T-helper 2 cell treated with Interferon-gamma antibody and Interleukin-4, amounts not matched to agents 5 μg/mL and 100 μg/mL, for 36 hours (primary cell): ENCODE measurements around the gene NDRG4.
A peak's percentile ranks its signal among the peaks of the same experiment; 100 is the strongest.

Experiments
- DNase-seq: peaks from one replicate; pipeline ENCODE4 v3.0.0; 2021; ENCODE audit warnings: low spot score
- H3K27ac Mint-ChIP-seq: one replicate; pipeline ENCODE4 v1.8.0; 2021; ENCODE audit warnings: mild to moderate bottlenecking, mixed read lengths
- H3K27me3 Mint-ChIP-seq: one replicate; pipeline ENCODE4 v1.8.0; 2021; ENCODE audit warnings: low read depth, mixed read lengths
- H3K36me3 Mint-ChIP-seq: one replicate; pipeline ENCODE4 v1.8.0; 2021; ENCODE audit warnings: low read depth, mixed read lengths
- H3K4me1 Mint-ChIP-seq: one replicate; pipeline ENCODE4 v1.8.0; 2021; ENCODE audit warnings: low read depth, mixed read lengths
- H3K4me3 Mint-ChIP-seq: one replicate; pipeline ENCODE4 v1.8.0; 2022; ENCODE audit warnings: mild to moderate bottlenecking, moderate library complexity, mixed read lengths
- H3K9me3 Mint-ChIP-seq: one replicate; pipeline ENCODE4 v1.8.0; 2021; ENCODE audit warnings: mixed read lengths

Gene NDRG4, protein sequence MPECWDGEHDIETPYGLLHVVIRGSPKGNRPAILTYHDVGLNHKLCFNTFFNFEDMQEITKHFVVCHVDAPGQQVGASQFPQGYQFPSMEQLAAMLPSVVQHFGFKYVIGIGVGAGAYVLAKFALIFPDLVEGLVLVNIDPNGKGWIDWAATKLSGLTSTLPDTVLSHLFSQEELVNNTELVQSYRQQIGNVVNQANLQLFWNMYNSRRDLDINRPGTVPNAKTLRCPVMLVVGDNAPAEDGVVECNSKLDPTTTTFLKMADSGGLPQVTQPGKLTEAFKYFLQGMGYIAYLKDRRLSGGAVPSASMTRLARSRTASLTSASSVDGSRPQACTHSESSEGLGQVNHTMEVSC

GRCh38 chr16:58499615-58500351 lies at the start of gene NDRG4:
NDRG4 (plus strand) TSS chr16:58500143; CDS start chr16:58500249, 106 bp downstream.
- Mint-ChIP-seq H3K4me3 (peak within 1 kb of the TSS; percentile 74), H3K4me1 (peaks cover 9% of the 10 kb centered on the region), H3K36me3 (no peaks in the 10 kb centered on the region), H3K9me3 (no peaks in the 10 kb centered on the region), H3K27ac (no peak within 1 kb of the TSS), H3K27me3 (peaks cover 2% of the 10 kb centered on the region)
- peak; percentile 26 for DNase-seq

GRCh38 chr16:58450590-58450989 lies 49.4 kb upstream of the NDRG4 start:
- H3K9me3 Mint-ChIP-seq = no peaks in the 10 kb centered on the region
- no peaks in the 10 kb centered on the region for H3K36me3 Mint-ChIP-seq
- peaks cover 13% of the 10 kb centered on the region for H3K27me3 Mint-ChIP-seq
- H3K4me3 Mint-ChIP-seq = no peak overlapping the region
- DNase-seq = no peak
- no peak overlapping the region for H3K27ac Mint-ChIP-seq
- H3K4me1 Mint-ChIP-seq = peaks cover 3% of the 10 kb centered on the region

DNA sequence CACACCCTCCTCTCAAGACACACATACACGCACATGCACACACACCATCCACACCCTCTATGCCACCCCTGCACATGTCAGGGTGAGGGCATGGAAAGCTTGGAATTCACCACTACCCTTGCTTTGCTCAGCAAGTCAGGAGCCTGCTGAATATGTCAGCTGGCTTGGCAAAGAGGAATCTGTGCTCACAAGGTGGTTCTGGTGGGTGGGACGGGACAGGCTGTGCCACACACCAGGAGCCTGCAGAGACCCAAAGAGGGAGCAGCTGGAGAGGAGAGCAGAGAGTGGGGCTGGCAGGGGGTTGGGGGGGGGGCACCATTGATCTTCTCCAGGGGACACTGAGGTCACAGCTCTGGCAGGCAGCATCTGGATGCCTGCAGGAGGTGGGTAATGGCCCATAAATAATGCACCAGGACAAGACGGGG lies 48.7 kb upstream of the NDRG4 start:
- Mint-ChIP-seq H3K36me3 (no peaks in the 10 kb centered on the region), H3K27me3 (peaks cover 13% of the 10 kb centered on the region), H3K4me3 (no peak overlapping the region), H3K9me3 (no peaks in the 10 kb centered on the region), H3K27ac (no peak overlapping the region), H3K4me1 (peaks cover 3% of the 10 kb centered on the region)
- no peak for DNase-seq

DNA sequence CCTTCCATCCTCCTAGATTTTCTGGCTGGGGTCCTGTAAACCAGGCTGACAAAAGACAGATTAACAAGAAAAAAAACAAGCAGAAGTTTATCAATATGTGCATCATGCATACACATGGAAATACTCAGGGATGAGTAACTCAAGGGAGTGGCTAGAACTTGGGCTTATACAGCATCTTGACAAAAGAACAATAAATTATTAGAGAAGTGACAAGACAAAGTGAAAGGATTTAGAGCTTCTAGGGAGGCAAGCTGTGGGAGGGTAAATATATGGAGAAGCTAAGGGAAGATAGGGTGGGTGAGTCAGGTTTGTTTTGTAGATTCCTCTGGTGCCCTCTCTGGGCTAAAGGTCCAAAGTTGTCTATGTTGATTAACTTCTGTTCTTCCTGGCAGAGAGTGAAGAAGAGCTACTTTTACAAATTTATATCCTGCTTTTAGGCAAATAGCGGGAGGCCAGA lies 48.0 kb upstream of the NDRG4 start:
- peaks cover 13% of the 10 kb centered on the region for H3K27me3 Mint-ChIP-seq
- H3K9me3 Mint-ChIP-seq = no peaks in the 10 kb centered on the region
- no peak for DNase-seq
- peaks cover 3% of the 10 kb centered on the region for H3K4me1 Mint-ChIP-seq
- no peak overlapping the region for H3K4me3 Mint-ChIP-seq
- H3K36me3 Mint-ChIP-seq = no peaks in the 10 kb centered on the region
- no peak overlapping the region for H3K27ac Mint-ChIP-seq

GRCh38 chr16:58452640-58453039 lies 47.3 kb upstream of the NDRG4 start:
- no peak for DNase-seq
- Mint-ChIP-seq H3K9me3 (no peaks in the 10 kb centered on the region), H3K36me3 (no peaks in the 10 kb centered on the region), H3K4me3 (no peak overlapping the region), H3K27me3 (peaks cover 13% of the 10 kb centered on the region), H3K27ac (no peak overlapping the region), H3K4me1 (peaks cover 3% of the 10 kb centered on the region)

- no peak for DNase-seq
- Mint-ChIP-seq H3K27me3 (peaks cover 13% of the 10 kb centered on the region), H3K27ac (no peak overlapping the region)
Observed at GRCh38 chr16:58454178-58454577, 45.8 kb upstream of the NDRG4 start.

DNA sequence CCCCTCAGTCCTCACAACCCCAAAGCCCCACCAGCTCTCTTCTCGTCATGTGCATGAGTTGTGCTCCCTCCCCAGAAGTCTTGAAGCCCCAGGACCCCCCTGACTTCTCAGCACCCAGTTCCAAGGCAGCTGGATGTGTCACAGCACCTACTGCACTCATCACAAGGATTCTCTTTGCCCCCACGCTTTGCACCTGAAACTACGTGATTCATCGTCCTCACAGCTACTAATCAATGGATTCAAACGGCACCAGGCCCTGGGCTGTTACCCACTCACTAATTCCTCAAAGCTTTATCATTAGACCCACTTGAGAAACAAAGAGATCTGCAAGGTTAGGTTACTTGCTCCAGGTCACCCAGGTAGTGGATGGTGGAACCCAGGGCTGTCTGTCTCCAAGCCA lies 45.1 kb upstream of the NDRG4 start:
- DNase-seq = no peak
- peaks cover 9% of the 10 kb centered on the region for H3K4me1 Mint-ChIP-seq
- no peak overlapping the region for H3K27ac Mint-ChIP-seq
- H3K4me3 Mint-ChIP-seq = no peak overlapping the region
- H3K36me3 Mint-ChIP-seq = no peaks in the 10 kb centered on the region
- peaks cover 10% of the 10 kb centered on the region for H3K27me3 Mint-ChIP-seq
- H3K9me3 Mint-ChIP-seq = no peaks in the 10 kb centered on the region

More at GRCh38 chr16:58454178-58454577, 45.8 kb upstream of the NDRG4 start:
- no peaks in the 10 kb centered on the region for H3K9me3 Mint-ChIP-seq
- no peak overlapping the region for H3K4me3 Mint-ChIP-seq
- H3K36me3 Mint-ChIP-seq = no peaks in the 10 kb centered on the region
- H3K4me1 Mint-ChIP-seq = peaks cover 5% of the 10 kb centered on the region

- peaks cover 8% of the 10 kb centered on the region for H3K27me3 Mint-ChIP-seq
- H3K4me1 Mint-ChIP-seq = peaks cover 7% of the 10 kb centered on the region
- H3K4me3 Mint-ChIP-seq = no peak overlapping the region
- no peaks in the 10 kb centered on the region for H3K36me3 Mint-ChIP-seq
- H3K27ac Mint-ChIP-seq = no peak overlapping the region
- no peaks in the 10 kb centered on the region for H3K9me3 Mint-ChIP-seq
- DNase-seq = no peak
Observed at GRCh38 chr16:58455750-58456149, 44.2 kb upstream of the NDRG4 start.

GRCh38 chr16:58456193-58456592 lies 43.8 kb upstream of the NDRG4 start:
- no peaks in the 10 kb centered on the region for H3K9me3 Mint-ChIP-seq
- H3K27me3 Mint-ChIP-seq = peaks cover 9% of the 10 kb centered on the region
- peaks cover 7% of the 10 kb centered on the region for H3K4me1 Mint-ChIP-seq
- DNase-seq = no peak
- H3K27ac Mint-ChIP-seq = no peak overlapping the region
- H3K36me3 Mint-ChIP-seq = no peaks in the 10 kb centered on the region
- no peak overlapping the region for H3K4me3 Mint-ChIP-seq

DNA sequence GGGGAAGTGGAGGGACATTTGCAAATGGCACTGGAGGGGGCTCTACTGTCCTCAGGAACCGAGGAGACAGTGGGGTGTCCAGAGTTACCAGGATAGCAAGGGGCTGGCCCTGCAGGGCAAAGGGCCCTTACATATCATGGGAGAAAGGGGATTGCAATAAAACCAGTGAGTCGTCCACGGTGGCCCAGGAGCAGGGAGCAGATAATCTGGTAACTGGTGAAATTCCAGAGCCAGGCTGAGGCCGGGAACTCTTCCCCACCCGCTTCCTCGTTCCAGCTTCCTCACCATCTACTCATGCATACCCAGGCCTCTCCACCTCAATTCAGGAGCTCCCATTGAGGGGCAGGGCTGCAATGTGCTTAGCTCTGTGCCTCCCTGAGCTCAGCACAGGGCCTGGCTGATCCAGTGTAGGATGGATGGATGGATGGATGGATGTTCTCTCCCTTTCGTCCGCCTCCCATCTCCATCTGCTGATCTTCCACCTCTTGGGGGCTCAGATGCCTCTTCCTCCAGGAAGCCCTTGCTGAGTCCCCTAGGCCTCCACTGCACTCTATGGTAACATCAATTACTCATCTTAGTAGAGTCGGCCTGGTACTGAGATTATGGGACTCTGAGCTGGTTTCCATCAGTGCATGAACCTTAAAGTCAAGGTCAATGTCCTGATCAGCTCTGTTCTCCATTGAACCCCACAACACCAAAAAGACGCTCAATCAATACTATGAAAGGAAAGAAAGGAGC lies 41.2 kb upstream of the NDRG4 start:
- Mint-ChIP-seq H3K4me3 (no peak overlapping the region), H3K36me3 (no peaks in the 10 kb centered on the region), H3K27ac (no peak overlapping the region), H3K27me3 (peaks cover 23% of the 10 kb centered on the region), H3K4me1 (peaks cover 7% of the 10 kb centered on the region), H3K9me3 (no peaks in the 10 kb centered on the region)
- no peak for DNase-seq

DNA sequence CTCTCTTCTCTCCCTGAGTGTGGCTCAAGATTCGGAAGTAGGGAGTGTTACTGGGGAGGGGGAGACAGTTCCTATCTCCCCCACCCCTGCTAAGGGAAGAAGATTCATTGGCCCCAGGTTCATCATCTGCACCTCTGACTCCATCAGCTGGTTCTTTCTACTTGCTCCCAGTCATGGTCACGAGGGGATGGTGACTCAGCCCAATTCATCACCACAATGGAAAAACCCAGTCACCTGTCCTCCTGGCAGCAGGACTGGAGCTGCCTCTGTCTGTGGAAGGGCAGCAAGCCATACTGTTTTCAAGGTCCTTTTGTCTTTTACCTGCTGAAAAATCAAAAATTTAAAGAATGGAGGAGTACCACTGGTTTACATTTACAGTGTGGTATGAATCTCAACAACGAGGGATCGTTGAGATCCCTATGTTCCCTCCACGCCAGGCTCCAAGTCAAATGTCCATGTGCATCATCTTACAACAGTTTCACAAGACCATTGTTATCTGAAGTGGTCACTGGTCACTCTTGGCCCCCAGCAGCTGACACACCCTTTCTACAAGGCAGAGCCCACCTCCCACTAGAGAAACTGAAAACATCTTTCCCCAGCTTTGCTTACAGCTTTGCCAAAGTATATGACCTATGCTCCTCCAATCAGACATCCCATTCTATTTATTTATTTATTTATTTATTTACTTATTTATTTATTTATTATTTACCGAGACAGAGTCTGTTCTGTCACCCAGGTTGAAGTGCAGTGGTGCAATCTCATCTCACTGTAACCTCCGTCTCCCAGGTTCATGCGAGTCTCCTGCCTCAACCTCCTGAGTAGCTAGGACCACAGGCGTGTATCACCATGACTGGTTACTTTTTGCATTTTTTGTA lies 40.4 kb upstream of the NDRG4 start:
- H3K9me3 Mint-ChIP-seq = no peaks in the 10 kb centered on the region
- H3K27ac Mint-ChIP-seq = no peak overlapping the region
- H3K27me3 Mint-ChIP-seq = peaks cover 25% of the 10 kb centered on the region
- no peaks in the 10 kb centered on the region for H3K36me3 Mint-ChIP-seq
- peaks cover 7% of the 10 kb centered on the region for H3K4me1 Mint-ChIP-seq
- peak; percentile 72 for DNase-seq
- no peak overlapping the region for H3K4me3 Mint-ChIP-seq

- no peak for DNase-seq
- Mint-ChIP-seq H3K27ac (no peak overlapping the region), H3K4me1 (peaks cover 7% of the 10 kb centered on the region), H3K4me3 (no peak overlapping the region), H3K9me3 (no peaks in the 10 kb centered on the region), H3K27me3 (peaks cover 29% of the 10 kb centered on the region), H3K36me3 (no peaks in the 10 kb centered on the region)
Observed at GRCh38 chr16:58460219-58460610, 39.7 kb upstream of the NDRG4 start.

- Mint-ChIP-seq H3K36me3 (no peaks in the 10 kb centered on the region), H3K27me3 (peaks cover 37% of the 10 kb centered on the region), H3K4me1 (peaks cover 7% of the 10 kb centered on the region), H3K4me3 (no peak overlapping the region), H3K27ac (no peak overlapping the region), H3K9me3 (no peaks in the 10 kb centered on the region)
- no peak for DNase-seq
Observed at GRCh38 chr16:58461056-58461455, 38.9 kb upstream of the NDRG4 start.
